COLO829 (cell line): Measurements from ENCODE around the gene RALA.
A peak's percentile ranks its signal among the peaks of the same experiment; 100 is the strongest.
"Not testable (repeated sequence)": the region's sequence is repeated elsewhere in the genome, so short reads cannot be mapped to it uniquely, and the experiment has no call there.

ENCODE experiments used
- DNase-seq: peaks from one replicate; pipeline ENCODE4 v3.0.0; 2012; ENCODE audit warnings: low spot score

RALA gene

DNA sequence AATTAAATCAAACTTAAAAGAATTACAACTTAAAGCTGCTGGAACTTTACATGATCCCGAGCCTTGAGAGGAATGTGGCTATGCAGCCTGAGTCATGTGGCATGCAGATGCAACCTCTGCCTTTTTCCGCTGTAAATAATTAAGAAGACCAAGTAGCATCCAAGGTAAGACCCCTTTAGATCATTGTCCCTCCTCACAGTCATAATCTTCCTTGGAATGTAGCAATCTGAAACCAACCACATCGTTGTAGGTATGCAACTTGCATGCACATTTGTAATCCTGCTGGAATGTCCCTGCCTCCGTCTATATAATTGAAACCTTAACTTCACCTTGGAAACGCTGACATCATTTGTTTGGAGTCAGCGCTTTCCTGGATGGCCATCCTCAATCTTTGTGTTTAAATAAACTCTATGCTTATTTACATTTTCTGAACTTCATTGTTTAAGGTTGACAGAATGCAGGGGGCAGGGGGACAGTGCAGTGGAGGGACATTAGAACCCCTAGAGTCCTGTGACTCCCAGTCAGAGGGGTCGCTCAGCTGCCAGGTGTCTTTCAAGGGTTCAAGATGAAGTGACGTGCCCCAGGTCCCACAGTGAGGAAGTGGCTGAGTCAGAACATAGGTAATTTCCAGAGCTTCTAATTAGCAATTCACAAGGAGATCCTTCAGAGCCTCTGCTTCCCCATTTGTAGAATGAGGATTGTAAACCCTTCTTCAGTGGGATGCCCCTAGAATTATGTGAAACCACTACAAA lies 110.7 kb downstream of the RALA start:
- no peak for DNase-seq

DNA sequence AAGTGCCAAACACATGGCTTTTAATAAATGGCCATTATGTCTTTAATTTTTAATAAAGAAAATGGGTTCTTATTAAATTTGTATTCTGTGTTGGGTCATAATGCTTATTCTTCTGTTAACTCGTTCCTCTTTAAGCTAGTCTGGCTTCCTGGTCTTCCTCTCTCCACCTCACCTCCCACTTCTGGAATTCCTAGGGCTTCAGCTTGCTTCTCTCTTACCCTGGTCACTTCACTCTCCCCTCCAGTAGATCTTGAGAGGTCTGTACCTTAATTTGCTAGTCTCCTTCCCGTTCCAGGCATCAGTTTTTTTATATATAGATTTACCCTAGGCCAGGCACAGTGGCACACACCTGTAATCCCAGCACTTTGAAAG lies 111.2 kb downstream of the RALA start:
- no peak for DNase-seq

DNA sequence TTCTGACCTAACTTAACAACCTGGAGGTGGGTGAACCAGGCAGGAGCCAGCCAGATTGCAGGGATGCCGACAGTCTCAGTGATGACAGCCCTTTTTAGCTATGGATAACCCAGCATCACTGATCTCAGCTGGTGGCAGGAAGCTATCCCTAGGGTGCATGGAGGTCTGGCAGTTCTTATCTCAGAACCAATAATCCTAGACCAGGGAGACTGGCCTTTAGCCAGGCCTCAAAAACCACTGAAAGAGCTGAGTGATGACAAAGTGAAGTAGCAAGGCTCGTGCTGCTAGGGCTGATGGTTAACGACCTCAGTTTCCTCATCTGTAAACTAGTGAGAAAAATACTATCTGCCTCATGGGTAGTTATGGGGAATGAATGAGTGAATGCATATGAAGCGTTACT lies 112.5 kb downstream of the RALA start:
- DNase-seq = no peak

DNA sequence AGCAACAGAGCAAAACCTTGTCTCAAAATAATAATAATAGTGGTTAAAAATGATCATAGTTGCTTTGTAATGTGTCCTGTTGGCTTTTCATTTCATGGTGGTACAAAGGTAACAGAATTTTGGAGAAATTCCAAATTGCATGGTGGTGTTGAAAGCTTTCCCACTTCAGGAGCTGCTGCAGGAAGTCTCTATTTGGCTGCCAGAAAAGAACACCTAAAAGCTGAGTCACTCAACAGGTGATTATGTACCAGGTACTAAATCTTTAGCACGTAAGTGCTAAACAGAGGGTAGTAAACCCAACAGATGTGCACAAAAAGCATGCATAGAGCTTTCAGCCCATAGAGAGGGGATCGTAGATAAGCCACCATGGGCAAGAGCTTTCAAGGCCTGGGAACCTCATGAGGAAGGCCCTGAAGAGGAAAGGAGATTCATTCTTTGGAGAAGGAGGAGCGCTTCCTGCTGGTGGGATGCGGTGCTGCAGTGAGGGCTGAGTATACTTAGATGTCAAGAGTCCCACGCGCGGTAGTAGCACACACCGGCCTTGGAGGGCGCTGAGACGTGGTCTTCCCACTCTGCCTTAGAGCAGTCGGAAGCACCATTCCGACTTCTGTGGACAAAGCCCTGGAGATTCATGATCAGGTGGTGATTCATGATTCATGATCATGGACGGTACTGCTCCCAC lies 118.7 kb downstream of the RALA start:
- peak; percentile 50 for DNase-seq

DNA sequence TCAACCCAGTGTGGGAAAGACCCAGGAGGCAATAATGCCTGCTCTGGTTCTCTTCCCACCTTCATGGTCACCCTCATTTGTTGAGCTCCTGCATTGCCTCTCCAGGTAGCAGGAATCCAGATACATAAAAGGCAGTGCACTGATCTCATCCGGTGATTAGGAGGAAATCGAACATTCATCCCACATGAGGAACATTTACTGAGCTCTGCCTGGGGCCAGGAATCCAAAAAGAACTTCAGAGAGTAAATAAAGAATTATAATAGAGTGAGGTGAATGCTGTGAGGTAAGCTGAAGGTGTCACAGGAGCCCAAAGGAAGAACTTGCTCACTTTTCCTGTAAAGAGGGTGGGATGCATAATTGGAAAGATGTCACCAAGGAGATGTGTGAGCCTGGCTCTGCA lies 121.2 kb downstream of the RALA start:
- DNase-seq = no peak

DNA sequence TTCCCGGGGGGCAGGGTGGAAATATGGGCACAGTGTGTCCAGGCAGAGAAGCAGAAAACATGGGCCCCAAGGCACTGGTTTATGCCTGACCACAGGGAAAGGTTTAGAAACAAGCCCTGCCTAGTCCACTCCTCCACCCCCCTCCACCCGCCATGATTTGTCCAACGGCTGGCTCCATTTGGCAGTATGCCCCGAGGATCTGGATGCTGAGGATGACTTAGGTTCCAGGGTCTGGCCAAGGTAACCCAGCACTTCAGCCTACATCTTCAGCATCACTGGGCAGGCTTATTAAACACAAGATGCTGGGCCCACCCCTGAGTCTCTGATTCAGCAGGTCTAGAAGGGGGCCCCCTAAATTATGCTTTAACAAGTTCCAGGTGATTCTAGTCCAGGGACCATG lies 121.9 kb downstream of the RALA start:
- no peak for DNase-seq

DNA sequence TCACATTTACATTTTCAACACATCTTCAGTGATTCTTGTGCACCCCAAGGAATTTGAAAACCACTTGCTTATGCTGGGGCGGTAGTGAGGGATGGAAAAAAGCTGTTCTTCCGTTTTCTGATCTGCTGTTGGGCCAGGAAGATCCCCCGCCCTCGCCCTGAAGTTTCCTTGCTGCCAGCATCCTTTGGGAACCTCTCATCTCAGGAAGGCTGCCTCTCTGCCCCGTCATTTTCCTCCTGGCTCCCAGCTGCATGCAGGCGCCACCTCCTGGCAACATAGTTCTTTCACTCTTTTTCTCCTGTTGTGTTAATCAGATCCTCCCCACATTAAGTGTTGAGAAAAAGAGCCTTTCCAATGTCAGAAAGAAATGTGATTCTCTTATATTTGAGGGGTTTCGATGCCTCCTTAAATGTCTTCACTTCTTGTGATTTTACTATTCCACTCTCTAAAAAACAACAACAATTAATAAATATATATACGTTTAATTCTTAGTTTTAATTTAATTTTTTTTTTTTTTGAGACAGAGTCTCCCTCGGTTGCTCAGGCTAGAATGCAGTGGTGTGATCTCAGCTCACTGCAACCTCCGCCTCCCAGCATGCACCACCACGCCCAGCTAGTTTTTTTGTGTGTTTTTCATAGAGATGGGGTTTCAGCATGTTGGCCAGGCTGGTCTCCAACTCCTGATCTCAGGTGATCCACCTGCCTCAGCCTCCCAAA lies 122.9 kb downstream of the RALA start:
- peak; percentile 95 for DNase-seq

DNA sequence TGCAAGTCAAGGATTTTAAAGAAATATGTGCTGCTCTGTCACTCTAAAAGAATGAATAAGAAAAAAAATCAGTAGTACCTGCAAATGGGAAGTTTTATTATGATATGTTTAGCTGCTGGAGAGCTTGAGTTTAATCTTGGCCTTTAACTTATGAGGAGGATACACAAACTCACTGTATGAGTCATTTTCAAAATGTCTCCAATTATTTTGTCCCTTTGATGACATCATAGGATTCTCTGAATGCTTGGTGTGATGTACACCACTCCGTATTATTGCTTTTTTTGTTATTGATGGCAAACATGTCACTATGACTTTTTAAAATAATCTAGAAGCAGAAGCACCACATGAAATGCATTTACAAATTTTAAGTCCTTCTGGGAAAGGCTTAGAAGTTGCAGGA lies 125.8 kb downstream of the RALA start:
- peak; percentile 84 for DNase-seq

DNA sequence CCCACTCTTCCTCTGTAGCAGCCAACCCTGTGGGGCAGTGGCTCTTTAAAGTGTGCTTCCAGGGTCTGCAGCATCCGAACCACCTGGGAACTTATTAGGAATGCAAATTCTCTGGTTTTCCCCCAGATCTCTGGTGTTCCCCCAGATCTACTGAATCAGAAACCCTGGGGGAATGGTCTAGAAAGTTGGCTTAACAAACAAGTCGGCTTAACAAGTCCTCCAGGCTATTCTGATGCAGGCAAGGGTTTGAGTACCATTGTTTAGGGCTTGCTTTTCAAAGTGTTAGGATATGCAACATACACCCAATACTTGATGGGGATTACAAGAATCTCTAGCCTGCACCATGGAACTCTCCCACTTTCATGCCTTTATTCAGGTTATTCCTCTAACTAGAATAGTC lies 126.3 kb downstream of the RALA start:
- DNase-seq = no peak

DNA sequence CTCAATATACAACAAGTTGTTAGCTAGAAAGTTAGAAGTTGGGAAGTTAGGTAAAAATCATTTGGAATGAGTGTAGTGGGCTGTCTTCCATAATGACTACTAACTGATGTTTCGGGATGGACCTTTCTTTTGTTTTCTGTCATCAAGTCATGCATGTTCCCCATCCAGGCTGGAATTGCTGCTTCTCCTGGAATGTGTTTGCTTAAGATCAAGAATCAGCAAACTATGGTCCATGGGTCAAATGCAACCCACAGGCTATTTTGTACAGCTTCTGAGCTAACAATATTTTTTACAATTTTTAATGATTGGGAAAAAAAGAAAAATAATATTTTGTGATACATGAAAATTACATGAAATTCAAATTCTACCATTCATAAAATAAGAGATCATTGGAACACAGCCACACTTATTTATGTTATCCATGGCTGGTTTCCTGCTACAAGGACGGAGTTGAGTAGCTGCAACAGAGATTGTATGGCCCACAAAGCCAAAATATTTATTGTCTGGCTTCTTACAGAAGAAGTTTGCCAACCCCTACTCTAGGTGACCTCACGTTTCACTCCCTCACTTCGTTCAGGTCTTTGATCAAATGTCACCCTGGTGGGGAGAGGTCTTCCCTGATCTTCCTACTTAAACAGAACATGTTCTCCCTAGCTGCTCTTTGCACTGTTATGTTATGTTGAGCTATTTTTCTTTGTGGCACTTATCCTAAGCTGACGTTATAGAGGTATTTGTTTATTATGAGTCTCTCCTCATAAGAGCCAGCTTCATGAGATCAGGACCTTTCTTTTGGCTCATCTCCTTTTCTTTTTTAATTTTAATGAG lies 127.1 kb downstream of the RALA start:
- DNase-seq = no peak

DNA sequence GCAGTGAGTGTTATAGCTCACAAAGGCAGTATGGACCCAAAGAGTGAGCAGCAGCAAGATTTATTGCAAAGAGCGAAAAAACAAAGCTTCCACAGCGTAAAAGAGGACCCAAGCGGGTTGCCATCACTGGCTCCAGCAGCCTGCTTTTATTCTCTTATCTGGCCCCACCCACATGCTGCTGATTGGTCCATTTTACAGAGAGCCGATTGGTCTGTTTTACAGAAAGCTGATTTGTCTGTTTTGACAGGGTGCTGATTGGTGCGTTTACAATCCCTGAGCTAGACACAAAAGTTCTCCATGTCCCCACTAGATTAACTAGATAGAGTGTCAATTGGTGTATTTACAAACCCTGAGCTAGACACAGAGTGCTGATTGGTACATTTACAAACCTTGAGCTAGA lies 129.9 kb downstream of the RALA start:
- DNase-seq = not testable (repeated sequence)

DNA sequence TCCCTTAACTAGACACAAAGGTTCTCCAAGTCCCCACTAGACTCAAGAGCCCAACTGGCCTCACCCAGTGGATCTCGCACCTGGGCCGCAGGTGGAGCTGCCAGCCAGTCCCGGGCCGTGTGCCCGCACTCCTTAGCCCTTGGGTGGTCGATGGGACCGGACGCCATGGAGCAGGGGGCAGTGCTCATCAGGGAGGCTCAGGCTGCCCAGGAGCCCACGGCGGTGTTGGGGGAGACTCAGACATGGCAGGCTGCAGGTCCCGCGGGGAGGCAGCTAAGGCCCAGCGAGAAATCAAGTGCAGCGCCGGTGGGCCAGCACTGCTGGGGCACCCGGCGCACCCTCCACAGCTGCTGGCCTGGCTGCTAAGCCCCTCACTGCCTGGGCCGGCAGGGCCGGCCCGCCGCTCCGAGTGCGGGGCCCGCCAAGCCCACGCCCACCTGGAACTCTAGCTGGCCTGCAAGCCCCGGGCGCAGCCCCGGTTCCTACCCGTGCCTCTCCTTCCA lies 130.5 kb downstream of the RALA start:
- no peak for DNase-seq

DNA sequence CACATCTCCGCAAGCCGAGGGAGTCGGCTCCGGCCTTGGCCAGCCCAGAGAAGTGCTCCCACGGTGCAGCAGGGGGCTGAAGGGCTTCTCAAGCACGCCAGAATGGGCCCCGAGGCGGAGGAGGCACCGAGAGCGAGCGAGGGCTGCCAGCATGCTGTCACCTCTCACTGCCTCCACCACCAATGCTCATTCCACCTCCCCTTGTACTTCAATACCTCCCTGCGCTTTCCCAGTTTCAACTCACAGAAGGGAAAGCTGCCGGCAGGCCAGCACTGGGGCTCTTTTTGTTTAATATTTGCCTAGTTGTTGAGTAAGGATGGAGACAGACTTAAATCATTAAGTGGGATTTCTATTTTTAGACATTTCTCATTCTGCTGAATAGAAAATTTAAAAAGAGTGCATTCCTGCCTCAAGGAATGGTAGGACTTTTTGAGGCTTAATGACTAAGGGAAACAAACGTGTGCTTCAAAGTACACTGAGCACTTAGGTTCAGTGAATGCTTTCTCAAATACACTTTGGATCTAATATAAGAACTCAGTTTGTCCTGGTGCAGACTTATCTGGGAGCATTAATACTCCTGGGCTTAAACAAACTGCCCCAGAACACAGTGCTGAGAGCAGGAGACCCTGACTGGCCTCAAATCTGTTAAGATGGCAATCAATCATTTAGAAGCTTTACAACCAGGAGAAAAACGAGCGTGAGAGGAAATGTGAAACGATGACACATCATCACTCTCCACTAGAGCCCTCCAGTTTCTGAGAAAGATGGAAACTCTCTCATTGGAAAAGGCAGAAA lies 131.2 kb downstream of the RALA start:
- DNase-seq = no peak

DNA sequence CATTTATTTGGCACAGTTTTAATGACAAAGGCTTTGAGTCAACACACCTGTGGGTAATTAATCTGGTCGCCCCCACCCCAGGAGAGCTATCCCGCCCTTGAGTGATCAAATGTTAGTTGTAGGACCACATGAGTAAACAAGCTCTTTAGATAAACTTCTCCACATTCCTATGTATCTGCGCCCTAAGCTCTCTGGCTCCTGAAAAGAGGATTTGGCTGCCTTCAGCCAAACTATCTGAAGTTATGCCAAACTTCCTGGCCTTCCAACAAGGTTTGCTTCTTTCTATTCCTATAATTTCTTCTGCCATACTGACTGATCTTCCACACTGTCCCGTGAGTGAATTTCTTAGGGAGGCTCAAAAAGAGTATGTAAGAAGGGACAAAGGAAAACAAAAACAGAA lies 134.2 kb downstream of the RALA start:
- no peak for DNase-seq
